ENCODE data around the gene CRP.

CRP gene

GRCh38 chr1:159719990-159720389 is 5.6 kb upstream of the CRP start:
- H3K36me3 Mint-ChIP-seq: peaks cover 2% of the 10 kb centered on the region
- H3K4me3 Mint-ChIP-seq: no peak overlapping the region
- H3K9me3 Mint-ChIP-seq: peaks cover 29% of the 10 kb centered on the region
- DNase-seq (ENCODE audit: low spot score in 2 of 2) (no peak), ATAC-seq (ENCODE audit: low read depth) (no peak)
- no peaks in the 10 kb centered on the region for H3K4me1 Mint-ChIP-seq
- peaks cover 13% of the 10 kb centered on the region for H3K27me3 Mint-ChIP-seq
- H3K27ac Mint-ChIP-seq: no peak overlapping the region

DNA sequence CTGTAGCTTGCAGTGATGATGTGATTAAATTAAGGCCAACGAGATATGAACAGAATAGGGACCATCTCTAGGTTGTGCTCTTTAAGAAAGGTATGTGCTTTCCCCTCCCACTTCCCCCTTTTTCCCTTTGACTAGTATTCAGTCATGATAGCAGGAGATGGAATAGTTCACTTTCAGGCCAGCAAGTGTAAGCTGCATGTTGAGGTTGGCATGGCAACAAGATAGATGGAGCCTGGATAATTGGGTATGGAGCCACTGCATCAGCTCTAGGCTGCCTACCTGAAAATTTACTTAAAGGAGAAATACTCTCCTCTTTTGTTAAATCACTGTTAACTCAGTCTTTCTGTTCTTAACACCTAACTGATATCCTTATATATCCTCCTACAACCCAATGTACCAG is 1.5 kb upstream of the CRP start:
- H3K27ac Mint-ChIP-seq: no peak overlapping the region
- H3K4me1 Mint-ChIP-seq: no peaks in the 10 kb centered on the region
- H3K9me3 Mint-ChIP-seq: peaks cover 18% of the 10 kb centered on the region
- ATAC-seq (ENCODE audit: low read depth) (no peak), DNase-seq (ENCODE audit: low spot score in 2 of 2) (no peak)
- H3K36me3 Mint-ChIP-seq: peaks cover 2% of the 10 kb centered on the region
- H3K4me3 Mint-ChIP-seq: no peak overlapping the region
- peaks cover 16% of the 10 kb centered on the region for H3K27me3 Mint-ChIP-seq

- peaks cover 10% of the 10 kb centered on the region for H3K27me3 Mint-ChIP-seq
- H3K27ac Mint-ChIP-seq: no peak overlapping the region
- ATAC-seq (ENCODE audit: low read depth) (no peak), DNase-seq (ENCODE audit: low spot score in 2 of 2) (no peak)
- H3K4me1 Mint-ChIP-seq: no peaks in the 10 kb centered on the region
- no peak overlapping the region for H3K4me3 Mint-ChIP-seq
- peaks cover 2% of the 10 kb centered on the region for H3K9me3 Mint-ChIP-seq
- no peaks in the 10 kb centered on the region for H3K36me3 Mint-ChIP-seq
These were observed 2.3 kb downstream of the CRP start for GRCh38 chr1:159712080-159712479.

GRCh38 chr1:159707472-159708260 is 6.7 kb downstream of the CRP start:
- Mint-ChIP-seq H3K4me1 (no peaks in the 10 kb centered on the region), H3K27ac (no peak overlapping the region), H3K4me3 (no peak overlapping the region), H3K36me3 (no peaks in the 10 kb centered on the region), H3K9me3 (no peaks in the 10 kb centered on the region), H3K27me3 (peaks cover 5% of the 10 kb centered on the region)
- DNase-seq (ENCODE audit: low spot score in 2 of 2): no peak
- no peak for ATAC-seq (ENCODE audit: low read depth)

DNA sequence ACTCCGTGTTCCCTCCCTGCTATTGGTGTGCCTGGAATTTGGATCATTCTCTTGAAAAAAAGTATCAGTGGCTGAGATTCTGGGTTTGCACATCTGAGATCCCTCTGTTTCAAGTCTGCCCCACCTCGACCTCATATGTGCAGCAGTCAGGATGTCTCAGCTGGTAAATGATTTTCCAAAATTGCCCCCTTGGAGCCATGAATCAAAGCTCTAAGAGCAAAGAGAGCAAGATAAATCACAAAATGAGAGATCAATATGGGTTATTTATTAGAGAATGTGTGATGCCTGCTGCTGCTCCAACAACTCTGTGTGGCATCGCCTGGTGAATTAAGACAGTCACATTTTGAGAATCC is 8.5 kb downstream of the CRP start:
- no peak for DNase-seq (ENCODE audit: low spot score in 2 of 2)
- Mint-ChIP-seq H3K4me3 (no peak overlapping the region), H3K9me3 (no peaks in the 10 kb centered on the region), H3K36me3 (no peaks in the 10 kb centered on the region), H3K27ac (no peak overlapping the region), H3K4me1 (no peaks in the 10 kb centered on the region), H3K27me3 (peaks cover 9% of the 10 kb centered on the region)
- no peak for ATAC-seq (ENCODE audit: low read depth)

GRCh38 chr1:159705251-159705903 is 9.0 kb downstream of the CRP start:
- DNase-seq (ENCODE audit: low spot score in 2 of 2): no peak
- H3K27me3 Mint-ChIP-seq: peaks cover 9% of the 10 kb centered on the region
- no peaks in the 10 kb centered on the region for H3K4me1 Mint-ChIP-seq
- no peaks in the 10 kb centered on the region for H3K36me3 Mint-ChIP-seq
- no peaks in the 10 kb centered on the region for H3K9me3 Mint-ChIP-seq
- no peak overlapping the region for H3K27ac Mint-ChIP-seq
- ATAC-seq (ENCODE audit: low read depth): no peak
- no peak overlapping the region for H3K4me3 Mint-ChIP-seq

DNA sequence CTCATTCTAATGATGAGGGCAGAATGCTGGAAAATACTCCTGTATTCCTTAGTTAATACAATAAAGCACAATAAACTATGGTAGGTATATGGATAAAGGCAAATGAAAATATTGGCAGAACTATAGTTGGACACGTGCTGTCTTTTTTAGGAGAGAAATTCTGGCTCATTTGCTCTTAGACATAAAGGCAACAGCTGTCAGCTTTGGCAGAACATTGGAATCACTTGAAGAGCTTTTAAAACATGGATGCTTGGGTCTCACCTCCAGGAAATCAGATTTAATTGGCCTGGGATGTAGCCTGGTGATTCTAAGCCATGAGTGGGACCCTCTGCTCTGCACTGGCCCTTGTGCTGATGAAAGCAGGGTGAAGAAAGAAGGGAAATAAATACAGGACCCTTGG is 9.9 kb downstream of the CRP start:
- no peaks in the 10 kb centered on the region for H3K9me3 Mint-ChIP-seq
- H3K27ac Mint-ChIP-seq: no peak overlapping the region
- ATAC-seq (ENCODE audit: low read depth): no peak
- no peaks in the 10 kb centered on the region for H3K4me1 Mint-ChIP-seq
- DNase-seq (ENCODE audit: low spot score in 2 of 2): no peak
- H3K27me3 Mint-ChIP-seq: peaks cover 9% of the 10 kb centered on the region
- no peak overlapping the region for H3K4me3 Mint-ChIP-seq
- H3K36me3 Mint-ChIP-seq: no peaks in the 10 kb centered on the region

- no peak for DNase-seq (ENCODE audit: low spot score in 2 of 2)
- no peaks in the 10 kb centered on the region for H3K9me3 Mint-ChIP-seq
- H3K4me1 Mint-ChIP-seq: no peaks in the 10 kb centered on the region
- H3K27me3 Mint-ChIP-seq: peaks cover 9% of the 10 kb centered on the region
- no peak overlapping the region for H3K4me3 Mint-ChIP-seq
- H3K27ac Mint-ChIP-seq: no peak overlapping the region
- no peaks in the 10 kb centered on the region for H3K36me3 Mint-ChIP-seq
- ATAC-seq (ENCODE audit: low read depth): no peak
These were observed 14.1 kb downstream of the CRP start for GRCh38 chr1:159700312-159700711.

- Mint-ChIP-seq H3K36me3 (no peaks in the 10 kb centered on the region), H3K9me3 (no peaks in the 10 kb centered on the region), H3K4me3 (no peak overlapping the region), H3K27me3 (peaks cover 14% of the 10 kb centered on the region), H3K4me1 (no peaks in the 10 kb centered on the region), H3K27ac (no peak overlapping the region)
- DNase-seq (ENCODE audit: low spot score in 2 of 2) (no peak), ATAC-seq (ENCODE audit: low read depth) (no peak)
These were observed 14.7 kb downstream of the CRP start for GRCh38 chr1:159699653-159700052.

- H3K9me3 Mint-ChIP-seq: no peaks in the 10 kb centered on the region
- no peak overlapping the region for H3K27ac Mint-ChIP-seq
- no peaks in the 10 kb centered on the region for H3K36me3 Mint-ChIP-seq
- H3K4me3 Mint-ChIP-seq: no peak overlapping the region
- DNase-seq (ENCODE audit: low spot score in 2 of 2) (no peak), ATAC-seq (ENCODE audit: low read depth) (no peak)
- H3K4me1 Mint-ChIP-seq: no peaks in the 10 kb centered on the region
- peaks cover 15% of the 10 kb centered on the region for H3K27me3 Mint-ChIP-seq
These were observed 15.1 kb downstream of the CRP start for GRCh38 chr1:159699246-159699645.

GRCh38 chr1:159687511-159687910 is 26.9 kb downstream of the CRP start:
- no peaks in the 10 kb centered on the region for H3K4me1 Mint-ChIP-seq
- H3K27ac Mint-ChIP-seq: no peak overlapping the region
- H3K36me3 Mint-ChIP-seq: no peaks in the 10 kb centered on the region
- H3K9me3 Mint-ChIP-seq: no peaks in the 10 kb centered on the region
- ATAC-seq (ENCODE audit: low read depth) (no peak), DNase-seq (ENCODE audit: low spot score in 2 of 2) (no peak)
- H3K4me3 Mint-ChIP-seq: no peak overlapping the region
- peaks cover 18% of the 10 kb centered on the region for H3K27me3 Mint-ChIP-seq

- ATAC-seq (ENCODE audit: low read depth) (no peak), DNase-seq (ENCODE audit: low spot score in 2 of 2) (no peak)
- Mint-ChIP-seq H3K9me3 (no peaks in the 10 kb centered on the region), H3K4me1 (no peaks in the 10 kb centered on the region), H3K36me3 (no peaks in the 10 kb centered on the region), H3K27ac (no peak overlapping the region), H3K4me3 (no peak overlapping the region), H3K27me3 (peaks cover 16% of the 10 kb centered on the region)
These were observed 27.6 kb downstream of the CRP start for GRCh38 chr1:159686599-159687299.

- DNase-seq (ENCODE audit: low spot score in 2 of 2) (no peak), ATAC-seq (ENCODE audit: low read depth) (no peak)
- Mint-ChIP-seq H3K27ac (no peak overlapping the region), H3K4me3 (no peak overlapping the region), H3K36me3 (no peaks in the 10 kb centered on the region), H3K4me1 (no peaks in the 10 kb centered on the region), H3K9me3 (no peaks in the 10 kb centered on the region), H3K27me3 (peaks cover 6% of the 10 kb centered on the region)
These were observed 35.5 kb downstream of the CRP start for GRCh38 chr1:159678939-159679338.

DNA sequence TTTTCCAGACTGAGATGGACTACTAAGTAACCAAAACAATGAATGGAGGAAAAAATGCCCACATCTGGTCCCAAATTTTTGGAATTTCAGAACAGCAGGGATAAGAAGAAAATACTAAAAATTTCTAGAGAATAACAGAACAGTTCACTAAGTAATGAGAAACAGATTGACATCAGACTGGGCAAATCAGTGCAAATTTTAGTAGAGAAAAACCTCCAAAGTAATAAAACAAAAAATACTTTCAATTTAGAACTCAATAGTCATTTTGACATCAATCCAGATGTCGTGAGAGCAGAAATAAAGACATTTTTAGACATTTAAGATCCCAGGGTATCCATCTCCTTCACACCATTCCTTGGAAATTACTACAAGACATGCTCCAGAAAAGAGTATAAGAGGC is 39.3 kb downstream of the CRP start:
- H3K27ac Mint-ChIP-seq: no peak overlapping the region
- no peak overlapping the region for H3K4me3 Mint-ChIP-seq
- no peaks in the 10 kb centered on the region for H3K9me3 Mint-ChIP-seq
- H3K27me3 Mint-ChIP-seq: peaks cover 8% of the 10 kb centered on the region
- H3K4me1 Mint-ChIP-seq: no peaks in the 10 kb centered on the region
- DNase-seq (ENCODE audit: low spot score in 2 of 2) (no peak), ATAC-seq (ENCODE audit: low read depth) (no peak)
- H3K36me3 Mint-ChIP-seq: no peaks in the 10 kb centered on the region

Data from memory B cell (primary cell).